Lung (tissue), 12 donors: ENCODE results near the gene TF. TPM values are rescaled to one million over a fixed set of nuclear protein-coding genes. Genes with fewer than 3 reads are reported as not detected.

Experiments
- ATAC-seq: fragments of 200-7000 bp; cut with Tn5 transposase; one replicate; pipeline ENCODE4 v1.9.1; 2020; ENCODE audit warnings: moderate number of reproducible peaks; ENCODE audit not compliant: insufficient read depth, low FRiP score
- DNase-seq, 3 donors: peaks; one replicate each; pipeline ENCODE4 v3.0.0-alpha.2; 2013 to 2017
- H3K27ac ChIP-seq, 2 donors: one replicate each; pipeline ENCODE4 v1.5.1; 2013; ENCODE audit warnings: mild to moderate bottlenecking in 2 of 2, moderate library complexity in 2 of 2, control low read depth in 1 of 2, inconsistent platforms in 1 of 2, low read depth in 1 of 2, low read length in 1 of 2
- H3K27me3 ChIP-seq, 3 donors: one replicate each; pipeline ENCODE4 v1.5.1; 2013; ENCODE audit warnings: low read length in 2 of 3; ENCODE audit not compliant: control insufficient read depth in 3 of 3, insufficient read depth in 3 of 3
- H3K36me3 ChIP-seq, 4 donors: one replicate each; pipeline ENCODE4 v1.5.1; 2013; ENCODE audit warnings: low read length in 4 of 4, mild to moderate bottlenecking in 1 of 4, moderate library complexity in 1 of 4; ENCODE audit not compliant: control insufficient read depth in 4 of 4, insufficient read depth in 4 of 4
- H3K4me1 ChIP-seq, 5 donors: one replicate each; pipeline ENCODE4 v1.5.1; 2013; ENCODE audit warnings: low read length in 5 of 5, mild to moderate bottlenecking in 2 of 5, moderate library complexity in 1 of 5; ENCODE audit not compliant: control insufficient read depth in 5 of 5, insufficient read depth in 5 of 5
- H3K4me3 ChIP-seq: one replicate; pipeline ENCODE4 v1.5.1; 2013; ENCODE audit warnings: mild to moderate bottlenecking, control low read depth, moderate library complexity
- H3K9ac ChIP-seq, 2 donors: one replicate each; pipeline ENCODE4 v1.5.1; 2013; ENCODE audit warnings: low read length in 2 of 2, control low read depth in 1 of 2; ENCODE audit not compliant: insufficient read depth in 1 of 2
- H3K9me3 ChIP-seq, 4 donors: one replicate each; pipeline ENCODE4 v1.5.1; 2013; ENCODE audit warnings: low read length in 3 of 4, mild to moderate bottlenecking in 1 of 4, moderate library complexity in 1 of 4; ENCODE audit not compliant: control insufficient read depth in 4 of 4, insufficient read depth in 3 of 4
- CTCF ChIP-seq: IDR thresholded peaks from 2 replicates; pipeline ENCODE4 v1.5.1; 2012; ENCODE audit warnings: mild to moderate bottlenecking; ENCODE audit errors: control extremely low read depth, extremely low read depth
- WGBS, 2 donors: extraction: QIAGEN DNeasy Blood & Tissue Kit; methylation state at CpG; one replicate each; pipeline ENCODE4 v1.1.7; 2013; 5-methylcytosine and 5-hydroxymethylcytosine counted together
- polyA plus RNA-seq, 2 donors: library from polyadenylated mRNA; stranded (reverse); fragments of 200-250 nt; gene quantifications; one replicate each; pipeline ENCODE4 v1.2.1, GENCODE V29; 2013
- total RNA-seq, 2 donors: library from RNA; depleted of rRNA in 1 of 2; stranded (reverse); fragments of >200 nt in 1 of 2; gene quantifications; one replicate each; pipeline ENCODE4 v1.2.1, GENCODE V29; 2014 to 2021
- donor health status: control.
- donor health status: control.
- donor health status: Bipolar disorder and iron deficiency.
- donor health status: healthy.
- donor health status: DM: yes; HTN: yes; CAD: no.

TF gene
- total and polyA plus RNA-seq, 4 donors, result 0.59 to 36.1 (median 15.7) TPM

DNA sequence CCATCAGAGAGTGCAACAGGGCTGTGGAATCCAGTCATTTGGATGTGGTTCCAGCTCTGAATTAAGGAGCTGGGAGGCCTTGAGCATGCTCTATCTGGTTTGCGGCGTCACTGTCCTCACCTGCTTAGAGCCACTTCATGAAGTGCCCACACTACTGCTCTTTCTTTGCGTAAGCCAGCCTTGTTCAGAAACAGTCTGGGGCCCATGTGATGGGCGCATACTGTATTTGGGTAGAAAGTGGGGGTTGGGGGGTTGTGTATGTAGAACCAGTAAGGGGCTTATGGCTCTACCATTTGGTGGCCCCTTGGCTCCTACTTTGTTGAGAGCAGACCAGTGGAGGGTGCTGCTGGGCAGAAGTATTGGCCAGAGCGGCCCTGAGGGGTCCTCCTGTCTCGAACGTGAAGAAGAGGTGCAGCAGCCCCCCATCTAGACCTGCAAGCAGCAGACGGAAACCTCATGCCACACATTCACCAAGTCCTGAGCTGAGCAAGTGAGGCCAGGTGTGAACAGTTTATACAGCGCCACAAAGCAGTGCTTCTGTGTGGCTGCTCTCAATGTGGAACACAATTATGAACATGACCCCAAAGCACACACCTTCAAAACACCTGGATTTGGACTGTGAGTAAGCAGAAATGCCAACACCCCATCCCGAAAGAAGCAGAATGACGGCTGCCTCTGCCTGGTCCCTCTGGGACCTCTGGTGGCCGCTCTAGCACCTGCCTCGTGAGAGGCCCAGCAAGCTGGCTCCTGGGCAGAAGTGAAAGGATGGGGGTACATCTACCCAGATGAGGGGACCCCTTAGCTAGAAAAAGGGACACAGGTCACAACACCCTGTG is 86.0 kb downstream of the TF start:
- no peak for DNase-seq
- H3K9me3 ChIP-seq, result no peaks in the 10 kb centered on the region
- no peak overlapping the region for H3K9ac ChIP-seq
- H3K4me3 ChIP-seq, result no peak overlapping the region
- no peak for ATAC-seq
- H3K4me1 ChIP-seq, result no peaks in the 10 kb centered on the region
- 81 to 83% methylated on average over 13 of the region's 13 CpGs for WGBS, 2 donors
- TF ChIP-seq CTCF, result no peak
- no peaks in the 10 kb centered on the region for H3K27me3 ChIP-seq
- no peak overlapping the region for H3K27ac ChIP-seq
- peaks cover 0 to 3% (median 0%) of the 10 kb centered on the region in 4 donors for H3K36me3 ChIP-seq

DNA sequence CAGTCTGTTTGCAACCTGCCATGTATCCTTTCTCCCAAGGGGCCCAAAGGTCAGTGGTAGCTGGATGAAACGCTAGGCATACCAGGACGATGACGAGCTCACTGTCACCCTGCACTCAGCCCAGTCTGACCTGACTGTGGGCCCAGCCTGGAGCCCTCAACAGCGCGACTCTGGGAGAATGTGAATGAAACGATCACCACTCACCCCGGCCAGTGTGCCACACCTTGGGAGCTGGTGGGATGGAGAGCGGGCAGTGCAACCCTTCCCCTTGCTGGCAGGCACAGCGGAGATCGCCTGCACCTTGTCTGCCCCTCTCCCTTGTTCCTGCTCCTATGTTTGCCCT is 86.6 kb downstream of the TF start:
- peaks cover 0 to 3% (median 0%) of the 10 kb centered on the region in 4 donors for H3K36me3 ChIP-seq
- no peaks in the 10 kb centered on the region for H3K27me3 ChIP-seq
- TF ChIP-seq CTCF, result no peak
- H3K4me1 ChIP-seq, result no peaks in the 10 kb centered on the region
- no peak for DNase-seq
- no peak overlapping the region for H3K27ac ChIP-seq
- 92 to 100% methylated on average over 10 of the region's 10 CpGs for WGBS, 2 donors
- no peak overlapping the region for H3K9ac ChIP-seq
- H3K4me3 ChIP-seq, result no peak overlapping the region
- H3K9me3 ChIP-seq, result no peaks in the 10 kb centered on the region
- no peak for ATAC-seq

DNA sequence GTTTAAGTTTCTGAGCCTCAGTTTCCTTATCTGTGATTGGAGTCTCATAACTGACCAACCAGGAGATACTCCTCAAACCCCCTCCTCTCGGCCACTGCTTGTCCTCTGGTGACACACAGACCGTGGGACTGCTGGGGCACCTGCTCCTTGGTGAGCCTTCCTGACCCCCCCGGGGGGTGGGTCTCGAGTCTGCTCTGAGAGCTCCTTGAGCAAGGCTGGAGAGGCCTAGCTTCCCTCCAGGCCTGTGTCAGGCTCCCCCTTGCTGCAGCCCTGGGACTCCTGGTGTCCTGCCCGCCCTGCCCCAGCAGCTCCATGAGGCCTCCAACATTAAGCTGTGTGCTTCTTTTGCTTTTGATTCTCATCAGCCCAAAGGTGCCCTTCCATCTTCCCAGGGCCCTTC is 87.1 kb downstream of the TF start:
- H3K36me3 ChIP-seq, result peaks cover 0 to 3% (median 0%) of the 10 kb centered on the region in 4 donors
- no peaks in the 10 kb centered on the region for H3K27me3 ChIP-seq
- H3K4me3 ChIP-seq, result no peak overlapping the region
- H3K9me3 ChIP-seq, result no peaks in the 10 kb centered on the region
- TF ChIP-seq CTCF, result no peak
- DNase-seq (no peak), ATAC-seq (no peak)
- H3K4me1 ChIP-seq, result no peaks in the 10 kb centered on the region
- H3K27ac ChIP-seq, result no peak overlapping the region
- WGBS, 2 donors, result 83 to 92% methylated on average over 5 of the region's 5 CpGs
- no peak overlapping the region for H3K9ac ChIP-seq
